GM23338 (cell line): Measurements from ENCODE around the gene SEMA7A. TPM values are rescaled to one million over a fixed set of nuclear protein-coding genes. Genes with fewer than 3 reads are reported as not detected.

ENCODE experiments used
- ATAC-seq: fragments of 200-7000 bp; cut with Tn5 transposase; 3 replicates; pipeline ENCODE4 v1.9.1; 2020
- DNase-seq: peaks from one replicate; pipeline ENCODE4 v3.0.0-alpha.2; 2015; ENCODE audit warnings: low spot score
- H2AFZ ChIP-seq: fragments of 200-600 bp; sonication (generic); 2 replicates; pipeline ENCODE4 v1.8.0; 2016; ENCODE audit warnings: antibody characterized with exemption, mild to moderate bottlenecking, moderate library complexity
- H3F3A ChIP-seq: fragments of 200-600 bp; sonication (generic); replicated peaks from 2 replicates; pipeline ENCODE4 v1.8.0; 2017; ENCODE audit warnings: antibody characterized with exemption, mixed run types, low read depth
- H3K27ac ChIP-seq: fragments of 200-600 bp; sonication (generic); 2 replicates; pipeline ENCODE4 v1.6.1; 2016; ENCODE audit warnings: low read depth
- H3K27me3 ChIP-seq: fragments of 200-600 bp; sonication (generic); 2 replicates; pipeline ENCODE4 v1.8.0; 2016; ENCODE audit warnings: mild to moderate bottlenecking, mixed run types, moderate library complexity; ENCODE audit not compliant: insufficient read depth
- H3K36me3 ChIP-seq: fragments of 200-600 bp; sonication (generic); 2 replicates; pipeline ENCODE4 v1.8.0; 2016; ENCODE audit warnings: mild to moderate bottlenecking; ENCODE audit not compliant: insufficient read depth
- H3K4me1 ChIP-seq: fragments of 200-600 bp; sonication (generic); 2 replicates; pipeline ENCODE4 v1.8.0; 2016; ENCODE audit warnings: mild to moderate bottlenecking, moderate library complexity; ENCODE audit not compliant: insufficient read depth
- H3K4me2 ChIP-seq: fragments of 200-600 bp; sonication (generic); 2 replicates; pipeline ENCODE4 v1.7.1; 2017; ENCODE audit warnings: mixed run types
- H3K4me3 ChIP-seq: fragments of 200-600 bp; sonication (generic); 2 replicates; pipeline ENCODE4 v1.6.1; 2016; ENCODE audit warnings: mixed run types
- H3K79me2 ChIP-seq: fragments of 200-600 bp; sonication (generic); replicated peaks from 2 replicates; pipeline ENCODE4 v1.8.0; 2017; ENCODE audit warnings: mild to moderate bottlenecking; ENCODE audit not compliant: insufficient read depth
- H3K9me2 ChIP-seq: fragments of 200-600 bp; sonication (generic); 2 replicates; pipeline ENCODE4 v1.8.0; 2017; ENCODE audit not compliant: insufficient read depth
- H4K20me1 ChIP-seq: fragments of 200-600 bp; sonication (generic); replicated peaks from 2 replicates; pipeline ENCODE4 v1.8.0; 2017; ENCODE audit warnings: mild to moderate bottlenecking; ENCODE audit not compliant: insufficient read depth
- H3K27ac Mint-ChIP-seq: 2 replicates; pipeline ENCODE4 v1.8.0; 2020; ENCODE audit warnings: inconsistent platforms, mild to moderate bottlenecking, moderate library complexity, mixed read lengths
- H3K27me3 Mint-ChIP-seq: 3 replicates; pipeline ENCODE4 v1.8.0; 2022; ENCODE audit warnings: low read depth, mild to moderate bottlenecking, moderate library complexity, mixed read lengths, inconsistent platforms; ENCODE audit not compliant: insufficient read depth, poor library complexity
- H3K36me3 Mint-ChIP-seq: 3 replicates; pipeline ENCODE4 v1.8.0; 2021; ENCODE audit warnings: low read depth, mild to moderate bottlenecking, inconsistent platforms, moderate library complexity, mixed read lengths
- H3K4me1 Mint-ChIP-seq: 3 replicates; pipeline ENCODE4 v1.8.0; 2020; ENCODE audit warnings: mild to moderate bottlenecking, inconsistent platforms, mixed read lengths
- H3K4me3 Mint-ChIP-seq: 3 replicates; pipeline ENCODE4 v1.8.0; 2021; ENCODE audit warnings: moderate library complexity, mild to moderate bottlenecking, inconsistent platforms, mixed read lengths
- H3K9me3 Mint-ChIP-seq: 3 replicates; pipeline ENCODE4 v1.8.0; 2020; ENCODE audit warnings: moderate library complexity, mild to moderate bottlenecking, inconsistent platforms, mixed read lengths
- CREB1 ChIP-seq: fragments of 250-450 bp; sonication (Bioruptor Pico); IDR thresholded peaks from 2 replicates; pipeline ENCODE4 v1.5.0; 2020; ENCODE audit warnings: low read depth, mild to moderate bottlenecking, moderate library complexity
- CTCF ChIP-seq, 2 experiments: fragments of 200-600 bp in 1 of 2; sonication (generic) in 1 of 2; conservative IDR thresholded peaks; 2 replicates each; pipeline versions ENCODE4 v1.5.1 to v1.6.1; 2016 to 2017; ENCODE audit warnings: antibody characterized with exemption in 2 of 2, low read depth in 2 of 2, mild to moderate bottlenecking in 2 of 2, moderate library complexity in 1 of 2
- ETS1 ChIP-seq: IDR thresholded peaks from 2 replicates; pipeline ENCODE4 v1.6.1; 2016; ENCODE audit warnings: antibody characterized with exemption
- EZH2phosphoT487 ChIP-seq: fragments of 200-600 bp; sonication (generic); IDR thresholded peaks from one replicate; pipeline ENCODE4 v1.8.1; 2018; ENCODE audit warnings: antibody characterized with exemption; ENCODE audit not compliant: unreplicated experiment
- JUNB ChIP-seq: IDR thresholded peaks from one replicate; pipeline ENCODE4 v1.6.1; 2016; ENCODE audit warnings: antibody characterized with exemption; ENCODE audit not compliant: unreplicated experiment
- NANOG ChIP-seq: IDR thresholded peaks from 2 replicates; pipeline ENCODE4 v1.6.1; 2016; ENCODE audit warnings: antibody characterized with exemption, borderline replicate concordance
- POLR2AphosphoS5 ChIP-seq: IDR thresholded peaks from 2 replicates; pipeline ENCODE4 v1.6.1; 2016; ENCODE audit warnings: antibody characterized with exemption, low read depth
- STAT1 ChIP-seq: IDR thresholded peaks from one replicate; pipeline ENCODE4 v1.6.1; 2016; ENCODE audit warnings: antibody characterized with exemption; ENCODE audit not compliant: unreplicated experiment
- ZNF114 ChIP-seq: fragments of 250-450 bp; sonication (Bioruptor Pico); IDR thresholded peaks from 2 replicates; pipeline ENCODE4 v1.5.0; 2020; ENCODE audit warnings: mild to moderate bottlenecking, moderate library complexity
- ZNF331 ChIP-seq: fragments of 250-450 bp; sonication (Bioruptor Pico); IDR thresholded peaks from 2 replicates; pipeline ENCODE4 v1.5.0; 2020; ENCODE audit warnings: low read depth, mild to moderate bottlenecking, moderate library complexity
- ZNF462 ChIP-seq: fragments of 250-450 bp; sonication (Bioruptor Pico); IDR thresholded peaks from 2 replicates; pipeline ENCODE4 v1.5.0; 2020; ENCODE audit warnings: mild to moderate bottlenecking, moderate library complexity
- polyA plus RNA-seq: library from polyadenylated mRNA; unstranded; fragments of >200 nt; fragmentation: Nextera tagmentation; extraction: Ambion mirVana; gene quantifications from 2 replicates; pipeline ENCODE4 v1.2.1, GENCODE V29; 2016
- total RNA-seq: library from RNA; depleted of rRNA; stranded (reverse); fragments of >200 nt; shearing (Covaris generic); gene quantifications from 2 replicates; pipeline ENCODE4 v1.2.3, GENCODE V29; 2014

Gene SEMA7A
- total and polyA plus RNA-seq, 2 experiments from 2014 or later, result 2.0 to 14.1 TPM

- Mint-ChIP-seq H3K4me3 (no peak overlapping the region), H3K9me3 (no peaks in the 10 kb centered on the region), H3K36me3 (no peaks in the 10 kb centered on the region), H3K4me1 (peaks cover 19% of the 10 kb centered on the region), H3K27ac (no peak overlapping the region), H3K27me3 (peaks cover 25% of the 10 kb centered on the region)
- H3F3A ChIP-seq, result 0 out of 2 replicates have a peak, but pooled peaks cover 5% of the 10 kb centered on the region
- no peak overlapping the region for H3K4me3 ChIP-seq
- no peak for ATAC-seq
- H3K9me2 ChIP-seq, result no peaks in the 10 kb centered on the region
- no peak for DNase-seq
- H3K36me3 ChIP-seq, result no peaks in the 10 kb centered on the region
- H3K4me1 ChIP-seq, result peaks cover 31% of the 10 kb centered on the region
- H2AFZ ChIP-seq, result no peak overlapping the region
- TF ChIP-seq NANOG (no peak), POLR2AphosphoS5 (no peak), ETS1 (no peak), ZNF331 (CRISPR knock-in tag) (no peak), CREB1 (no peak)
- H3K79me2 ChIP-seq, result no peaks in the 10 kb centered on the region
- H4K20me1 ChIP-seq, result no peaks in the 10 kb centered on the region
- H3K27me3 ChIP-seq, result peaks cover 40% of the 10 kb centered on the region
- no peak overlapping the region for H3K4me2 ChIP-seq
- no peak overlapping the region for H3K27ac ChIP-seq
Measured at GRCh38 chr15:74368121-74368520, 65.6 kb downstream of the SEMA7A start.

GRCh38 chr15:74367296-74367854, 66.4 kb downstream of the SEMA7A start, which contains the start of gene CYP11A1:
TSS of gene CYP11A1 (minus strand) at chr15:74367646. CDS start at chr15:74367585, 61 bp downstream.
- Mint-ChIP-seq H3K36me3 (no peaks in the 10 kb centered on the region), H3K27me3 (peaks cover 22% of the 10 kb centered on the region), H3K27ac (no peak within 1 kb of the TSS), H3K4me3 (peak within 1 kb of the TSS; percentile 42; the same call in 2 of the 3 replicates), H3K4me1 (peaks cover 19% of the 10 kb centered on the region), H3K9me3 (no peaks in the 10 kb centered on the region)
- H3K79me2 ChIP-seq, result no peaks in the 10 kb centered on the region
- H4K20me1 ChIP-seq, result no peaks in the 10 kb centered on the region
- no peak within 1 kb of the TSS; the same call in 1 of the 2 replicates for H3K4me2 ChIP-seq
- H3K36me3 ChIP-seq, result no peaks in the 10 kb centered on the region
- peaks cover 40% of the 10 kb centered on the region for H3K27me3 ChIP-seq
- no peak within 1 kb of the TSS for H3K27ac ChIP-seq
- DNase-seq (no peak), ATAC-seq (no peak)
- no peak within 1 kb of the TSS for H2AFZ ChIP-seq
- H3K4me3 ChIP-seq, result peak within 1 kb of the TSS; percentile 77; the same call in 1 of the 2 replicates
- peaks cover 31% of the 10 kb centered on the region for H3K4me1 ChIP-seq
- 0 out of 2 replicates have a peak, but pooled peaks cover 5% of the 10 kb centered on the region for H3F3A ChIP-seq
- no peaks in the 10 kb centered on the region for H3K9me2 ChIP-seq
- no peak for TF ChIP-seq ZNF114
- TF ChIP-seq ETS1, result no peak
- TF ChIP-seq CREB1, result no peak
- TF ChIP-seq POLR2AphosphoS5, result no peak
- no peak for TF ChIP-seq NANOG
- no peak for TF ChIP-seq JUNB
- no peak for TF ChIP-seq STAT1
- TF ChIP-seq EZH2phosphoT487, result no peak
- no peak for TF ChIP-seq ZNF462 (CRISPR knock-in tag)
- TF ChIP-seq CTCF (conservative IDR thresholded peaks at IDR 0.05; ENCODE audit: low read depth in 2 of 2), result no peak
- no peak for TF ChIP-seq ZNF331 (CRISPR knock-in tag)
